GM21447 (cell line): ENCODE data around the gene EPOP.

Experiments used
- ATAC-seq: cut with Tn5 transposase; IDR thresholded peaks from one replicate; pipeline ENCODE4 v1.9.1; 2021; ENCODE audit not compliant: unreplicated experiment

Gene EPOP

DNA sequence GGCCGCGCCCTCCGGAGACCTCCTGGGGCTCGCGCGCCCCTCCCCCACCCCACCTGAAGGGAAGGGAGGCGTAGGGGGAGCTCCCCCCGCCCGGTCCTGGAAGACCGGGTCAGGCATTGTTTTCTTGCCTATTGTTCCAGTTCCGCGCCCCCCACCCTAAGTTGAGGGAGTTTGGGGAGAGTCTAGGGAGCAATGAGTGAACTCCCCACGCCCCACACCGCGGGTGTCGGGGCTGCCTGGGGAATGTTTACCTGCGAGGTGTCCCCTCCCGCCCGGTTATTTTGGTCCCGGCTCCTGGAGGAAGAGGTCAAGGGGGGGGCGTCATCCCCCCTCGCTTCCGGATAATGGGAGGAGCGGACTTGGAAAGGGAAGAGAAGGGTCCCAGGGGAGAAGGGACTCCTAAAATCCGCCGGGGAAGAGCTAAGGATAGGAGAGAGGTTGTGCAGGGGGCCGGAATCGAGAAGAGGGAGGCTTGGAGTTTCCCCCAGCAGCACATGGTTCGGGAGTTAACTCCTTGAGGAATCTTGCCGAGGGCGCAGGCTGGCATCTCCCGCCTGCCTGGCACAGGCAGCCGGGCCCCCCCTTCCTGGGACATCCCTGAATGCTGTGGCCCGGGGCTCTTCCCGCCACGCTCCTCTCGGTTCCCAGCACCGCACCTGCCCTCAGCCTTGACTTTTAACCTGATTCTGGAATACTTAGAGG, 31.2 kb upstream of the EPOP start:
- ATAC-seq, result no peak

DNA sequence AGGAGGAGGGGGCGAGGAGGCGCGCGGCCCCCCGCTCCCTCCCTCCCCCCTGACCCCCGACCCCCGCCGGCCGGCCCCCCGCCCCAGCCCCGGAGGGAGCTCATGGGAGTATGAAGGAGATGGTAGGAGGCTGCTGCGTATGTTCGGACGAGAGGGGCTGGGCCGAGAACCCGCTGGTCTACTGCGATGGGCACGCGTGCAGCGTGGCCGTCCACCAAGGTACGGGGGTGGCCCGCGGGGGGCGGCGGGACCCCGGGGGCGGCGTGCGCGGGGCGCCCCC, 30.7 kb upstream of the EPOP start:
- no peak for ATAC-seq

DNA sequence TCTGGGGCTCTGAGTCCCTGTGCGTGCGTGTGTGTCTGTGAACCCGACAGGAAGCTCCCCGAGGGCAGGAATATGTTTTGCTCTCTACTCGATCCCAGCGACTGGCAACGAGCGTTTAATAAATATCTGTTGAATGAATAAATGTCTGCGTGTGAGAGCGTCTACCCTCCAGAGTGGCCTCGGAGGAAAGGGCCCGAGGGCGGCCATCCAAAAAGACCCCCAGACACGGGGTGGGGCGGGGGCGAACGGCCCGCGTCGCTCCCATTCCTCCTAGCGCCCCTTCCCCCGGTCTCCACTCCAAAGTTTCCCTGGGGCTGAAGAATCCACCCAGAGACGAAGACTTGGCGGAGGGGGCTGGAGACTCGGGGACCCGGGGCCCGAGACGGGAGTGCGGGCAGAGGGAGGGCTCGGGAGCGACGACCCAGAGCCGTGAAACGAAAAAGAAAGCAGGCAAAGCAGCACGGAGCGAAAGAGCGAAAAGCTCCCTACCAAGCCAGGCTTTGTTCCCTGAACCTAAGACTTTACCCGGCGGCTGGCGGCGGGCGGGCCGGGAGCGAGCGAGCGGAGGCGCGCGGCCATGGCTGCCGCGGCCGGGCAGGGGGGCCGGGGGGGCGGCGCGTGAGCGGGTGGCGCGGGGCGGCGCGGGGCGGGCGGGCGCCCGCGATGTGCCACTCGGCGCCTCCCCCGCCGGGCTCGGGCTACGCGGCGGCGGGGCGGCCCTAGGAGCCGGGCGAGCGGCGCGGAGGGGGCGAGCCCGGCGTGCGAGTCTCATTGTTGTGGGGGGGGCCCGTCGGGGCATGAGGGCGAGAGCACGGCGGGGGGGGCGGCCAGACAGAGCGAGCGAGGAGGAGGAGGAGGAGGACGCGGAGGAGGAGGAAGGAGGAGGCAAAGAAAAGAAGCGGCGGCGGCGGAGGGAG, 30.1 kb upstream of the EPOP start, which contains the start of gene MLLT6:
Gene MLLT6 (plus strand): TSS at position 668 of the 917 bp plus-strand sequence. CDS start 360 bp downstream, outside the sequence.
- no peak for ATAC-seq

DNA sequence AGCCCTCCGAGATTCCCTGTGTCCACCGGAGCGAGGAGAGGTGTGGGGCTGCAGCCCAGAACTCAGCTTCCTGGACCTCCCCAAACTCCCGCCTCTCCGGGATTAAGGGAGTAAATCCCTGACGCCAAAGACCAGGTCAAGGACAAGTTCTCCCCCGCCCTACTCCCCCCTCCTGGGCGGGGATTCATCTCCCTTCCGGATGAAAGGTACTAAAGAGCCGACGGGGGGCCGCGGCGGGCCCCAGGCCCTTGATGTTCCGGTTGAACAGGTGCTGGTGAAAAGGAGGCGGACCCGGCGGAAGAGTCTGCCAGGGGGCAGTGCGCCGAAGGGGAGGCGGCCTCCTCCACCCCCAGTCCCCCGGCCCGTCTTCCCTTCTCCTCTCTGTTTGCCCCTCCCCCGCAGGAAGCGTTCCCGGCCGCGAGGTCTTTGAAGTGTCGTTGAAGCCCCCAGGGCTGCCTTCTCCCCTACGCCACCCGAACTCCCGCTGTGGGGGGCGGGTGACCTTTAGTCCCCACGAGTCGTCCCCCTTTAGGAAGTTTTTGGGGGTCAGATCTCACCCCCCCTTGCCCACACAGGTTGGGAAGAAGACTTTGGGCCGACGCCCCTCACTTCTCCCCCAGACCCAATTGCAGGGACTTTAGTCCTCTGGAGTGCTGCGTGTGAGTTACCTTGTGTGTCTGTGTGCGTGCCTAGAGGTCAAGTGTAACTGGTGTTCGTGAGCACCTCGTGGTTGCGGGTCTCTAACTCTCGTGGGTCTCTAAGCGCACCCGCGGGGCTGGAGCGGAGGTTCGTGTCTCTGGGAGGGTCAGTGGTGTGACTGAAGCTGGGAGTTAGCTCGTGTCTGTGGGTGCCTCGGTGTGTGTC, 29.2 kb upstream of the EPOP start:
- ATAC-seq, result no peak

DNA sequence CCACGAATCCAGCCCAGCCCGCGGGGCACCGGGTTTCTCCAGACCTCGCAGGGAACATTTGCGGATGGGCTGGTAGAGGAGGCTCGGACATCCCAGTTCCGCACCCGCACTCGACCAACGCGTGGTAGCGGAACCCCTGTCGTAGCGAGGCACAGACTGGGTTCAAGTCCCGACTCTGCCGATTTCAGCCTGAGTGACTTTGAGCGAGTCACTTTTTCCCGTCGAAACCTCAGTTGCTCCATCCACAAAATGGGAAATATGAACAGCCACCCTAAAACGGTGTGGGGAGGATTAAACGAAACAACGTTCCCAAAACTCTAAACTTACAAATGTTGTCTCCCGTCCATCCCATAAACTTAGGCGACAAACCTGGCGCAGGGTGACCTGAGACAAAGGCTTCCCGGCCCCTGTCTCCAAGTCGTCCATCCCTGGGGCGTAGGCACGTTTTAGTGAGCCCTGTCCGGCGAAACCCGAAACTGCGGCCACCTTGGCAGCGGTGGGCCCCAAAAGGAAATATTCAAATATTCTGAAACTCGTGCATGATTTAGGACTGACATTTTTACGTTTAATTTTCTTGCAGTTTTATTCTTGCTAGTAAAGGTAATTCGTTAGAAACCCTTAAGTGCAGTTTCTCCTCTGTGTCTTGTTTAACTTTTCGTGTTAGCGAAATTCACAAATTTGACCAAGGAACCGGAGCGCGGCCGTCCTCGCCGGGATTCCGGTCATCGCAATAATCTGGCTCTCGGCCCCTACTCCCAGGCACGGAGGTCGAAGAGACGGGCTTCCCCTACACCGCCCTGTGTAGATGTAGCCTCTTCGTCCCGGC, 28.4 kb upstream of the EPOP start:
- no peak for ATAC-seq

DNA sequence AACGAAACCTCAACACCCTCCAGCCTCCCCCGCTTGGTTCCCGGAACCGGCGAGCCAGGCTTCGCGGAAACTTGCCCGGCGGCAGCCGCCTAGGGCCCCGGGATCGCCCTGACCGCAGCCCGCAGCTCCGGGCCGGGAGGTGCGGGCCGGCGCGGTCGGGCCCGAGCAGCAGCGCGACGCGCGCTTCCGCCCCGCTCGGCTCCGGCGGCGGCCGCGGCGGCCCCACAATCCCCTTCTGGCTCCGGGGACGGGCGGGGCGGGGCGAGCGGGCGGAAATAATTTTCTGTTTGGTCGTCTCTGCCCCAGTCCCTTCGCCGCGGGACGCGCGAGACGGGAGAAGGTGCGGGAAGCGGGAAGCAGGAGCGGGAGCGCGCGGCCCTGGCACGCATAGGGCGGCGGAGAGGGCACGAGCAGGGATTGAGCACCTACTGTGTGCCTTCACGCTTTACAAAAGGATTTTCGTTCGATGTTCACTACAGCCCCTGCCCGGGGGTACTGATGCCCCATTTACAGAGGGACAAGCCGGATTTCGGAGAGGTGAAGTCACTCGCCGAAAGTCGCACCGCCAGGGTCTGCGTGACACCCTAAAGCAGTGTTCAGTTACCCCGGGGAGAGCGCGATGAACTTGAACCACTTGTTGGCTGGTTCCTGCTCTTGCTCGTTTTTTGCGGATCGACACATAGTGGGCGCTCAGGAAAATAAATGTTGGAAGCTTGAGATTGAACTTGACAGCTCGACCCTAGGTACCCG, 27.6 kb upstream of the EPOP start:
- no peak for ATAC-seq

DNA sequence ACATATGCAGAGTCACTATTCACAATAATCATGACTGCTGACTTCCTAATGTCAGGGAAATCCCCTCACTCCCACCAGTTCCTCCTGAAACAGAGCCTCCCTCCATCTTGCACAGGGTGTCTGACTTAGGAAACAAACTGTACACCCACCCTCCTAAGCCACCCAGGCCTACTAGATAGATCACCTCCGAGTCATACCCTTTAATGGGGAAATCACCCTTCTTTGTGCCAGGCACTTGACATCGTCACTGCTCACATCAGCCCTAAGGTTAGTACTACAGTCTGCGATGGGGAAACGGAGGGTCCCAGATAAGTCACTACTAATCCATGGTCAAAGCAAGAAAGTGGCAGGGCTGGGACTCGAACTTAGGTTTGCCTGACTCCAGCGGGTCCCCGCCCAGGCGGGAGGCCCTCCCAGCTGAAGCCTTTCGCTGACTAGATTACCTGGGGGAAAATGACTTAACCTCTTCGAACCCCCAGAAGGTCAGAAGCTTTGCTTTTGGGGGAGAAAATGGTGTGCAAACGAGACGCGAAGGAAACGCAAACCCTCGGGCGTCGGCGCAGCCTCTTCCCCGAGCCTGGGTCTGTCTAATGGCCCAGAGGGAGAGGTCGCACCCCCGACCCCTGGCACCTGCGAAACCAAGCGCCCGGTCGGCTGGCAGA, 26.9 kb upstream of the EPOP start:
- ATAC-seq, result no peak

DNA sequence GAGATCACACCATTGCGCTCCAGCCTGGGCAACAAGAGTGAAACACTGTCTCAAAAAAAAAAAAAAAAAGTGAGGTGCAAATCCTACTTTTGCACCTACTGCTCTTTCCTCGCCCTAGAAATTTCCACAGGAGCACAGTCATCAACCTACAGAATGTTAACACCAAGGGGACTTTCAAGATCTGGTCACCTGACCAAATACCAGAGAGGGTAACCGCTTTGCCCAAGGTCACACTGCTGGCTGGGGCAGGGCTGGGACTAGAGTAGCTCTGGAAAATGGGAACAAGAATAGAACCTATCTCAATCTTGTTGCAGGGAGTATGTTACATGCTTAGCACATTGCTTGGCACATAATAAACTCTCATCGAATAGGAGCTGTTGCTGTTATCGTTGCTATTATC, 24.0 kb upstream of the EPOP start:
- ATAC-seq, result no peak

DNA sequence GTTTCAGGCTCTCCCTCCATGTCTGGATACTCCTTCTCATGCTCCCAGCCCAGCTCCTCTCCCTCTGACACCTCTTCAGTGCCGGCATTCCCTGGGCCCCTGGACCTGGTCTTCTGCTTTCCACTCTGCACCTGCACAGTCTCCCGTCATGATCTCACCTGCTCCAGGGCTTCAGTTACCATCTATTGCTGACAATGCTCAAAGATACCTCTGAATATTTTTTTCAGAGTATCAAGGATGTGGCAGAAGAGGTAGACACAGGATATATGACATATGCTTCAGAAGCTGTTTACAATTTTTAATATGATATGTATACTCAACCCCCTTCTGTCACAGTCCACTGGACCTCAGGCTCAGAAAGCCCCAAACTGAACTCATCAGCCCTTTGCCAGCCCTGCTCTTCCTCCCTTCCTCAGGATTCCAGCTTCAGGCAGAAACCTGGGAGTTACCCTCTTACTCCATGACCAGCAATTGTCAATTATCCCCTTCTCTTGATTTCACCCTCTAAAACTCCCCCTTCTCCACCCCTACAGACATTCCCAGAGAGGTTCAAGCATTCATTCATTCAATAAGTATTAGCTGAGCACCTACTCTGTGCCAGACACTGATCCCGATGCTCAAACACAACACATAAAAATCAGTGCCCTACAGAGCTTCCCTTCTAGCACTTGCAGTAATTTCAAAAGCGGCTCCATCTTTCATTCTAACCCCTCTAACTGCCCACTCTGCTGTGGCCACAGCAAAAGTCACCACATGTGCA, 22.5 kb upstream of the EPOP start:
- no peak for ATAC-seq

DNA sequence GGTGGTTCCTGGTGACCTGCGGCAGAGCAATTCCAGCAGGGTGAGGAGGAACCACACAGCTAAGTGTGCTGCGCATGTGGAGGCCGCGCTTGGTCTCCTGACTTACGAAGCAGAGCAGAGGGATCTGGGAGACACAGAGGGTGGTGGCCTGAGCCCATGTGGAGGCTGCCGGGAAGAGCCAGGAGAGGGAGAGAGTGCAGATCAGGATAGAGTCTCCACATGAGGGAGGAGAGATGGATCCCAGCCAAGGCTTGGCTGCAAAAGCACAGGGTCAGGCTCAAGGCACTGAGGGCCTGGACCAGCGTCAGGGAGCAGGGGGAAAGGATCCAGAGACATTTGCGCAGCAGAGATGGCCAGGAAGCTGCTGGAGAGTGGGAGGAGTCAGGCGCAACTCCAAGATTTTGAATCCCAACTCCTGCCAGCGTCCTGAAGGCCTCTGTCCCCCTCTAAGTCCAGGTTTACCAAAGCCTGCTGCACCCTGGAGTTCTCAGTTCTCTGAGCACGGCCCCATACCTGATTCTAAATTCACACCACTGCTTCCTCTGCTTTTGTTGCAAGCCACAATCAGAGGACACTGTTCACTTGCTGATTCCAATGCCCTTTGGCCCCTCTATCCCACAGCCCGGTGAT, 19.1 kb upstream of the EPOP start:
- ATAC-seq, result no peak

DNA sequence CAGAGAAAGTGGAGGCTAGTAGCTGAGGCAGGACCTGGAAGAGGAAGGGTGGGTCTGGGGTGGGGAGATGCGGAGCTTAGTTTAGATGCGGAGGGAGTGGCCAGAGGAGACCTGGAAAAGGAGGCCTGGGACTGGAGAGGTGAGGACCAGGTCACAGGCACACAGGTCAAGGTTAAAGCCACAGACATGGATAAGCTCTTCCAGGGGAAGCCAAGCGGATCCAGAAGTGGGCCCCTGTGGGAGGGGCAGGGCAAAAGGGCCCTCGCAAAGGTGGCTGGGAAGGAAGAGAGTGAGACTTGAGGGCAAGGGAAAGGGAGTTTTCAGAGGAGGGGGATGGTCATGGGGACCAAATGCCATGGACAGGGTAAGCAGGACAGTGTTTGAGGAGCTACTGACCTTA, 16.4 kb upstream of the EPOP start:
- no peak for ATAC-seq

DNA sequence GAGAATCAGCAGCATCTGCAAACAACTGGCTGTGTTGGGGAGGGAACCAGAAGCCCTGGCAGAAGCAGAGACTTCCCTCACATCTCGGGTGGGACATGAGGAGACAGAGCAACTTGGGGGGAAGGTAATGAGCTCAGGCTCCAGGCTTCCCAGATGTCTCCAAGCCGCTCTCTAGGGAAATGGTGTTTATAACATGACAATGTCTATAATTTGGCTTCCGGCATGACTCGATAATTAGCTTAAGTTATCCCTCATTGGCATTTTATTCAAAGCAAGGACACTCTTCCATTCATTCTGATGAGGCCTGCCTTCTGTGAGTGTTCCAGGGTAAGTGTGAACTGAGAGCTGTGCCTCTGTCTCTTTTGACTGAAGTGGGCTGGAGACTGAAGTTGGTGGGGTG, 15.6 kb upstream of the EPOP start:
- ATAC-seq, result no peak

DNA sequence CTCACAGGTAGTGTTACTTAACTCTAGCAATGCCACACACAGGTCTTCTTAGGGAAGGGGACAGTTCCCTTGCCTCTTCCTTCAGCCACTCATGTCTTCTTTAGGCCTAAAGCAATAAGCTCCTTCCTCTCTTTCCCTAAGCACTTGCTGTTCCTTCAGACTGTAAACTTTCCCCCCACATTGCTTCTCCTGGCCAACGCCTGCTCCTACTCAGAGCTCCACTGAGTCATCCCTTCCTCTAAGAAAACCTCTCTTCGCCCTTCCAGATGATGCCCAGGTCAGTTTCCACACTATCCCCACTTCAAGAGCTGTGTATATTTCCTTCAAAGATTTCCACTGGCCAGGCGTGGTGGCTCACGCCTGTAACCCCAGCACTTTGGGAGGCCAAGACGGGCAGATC, 12.5 kb upstream of the EPOP start:
- no peak for ATAC-seq

DNA sequence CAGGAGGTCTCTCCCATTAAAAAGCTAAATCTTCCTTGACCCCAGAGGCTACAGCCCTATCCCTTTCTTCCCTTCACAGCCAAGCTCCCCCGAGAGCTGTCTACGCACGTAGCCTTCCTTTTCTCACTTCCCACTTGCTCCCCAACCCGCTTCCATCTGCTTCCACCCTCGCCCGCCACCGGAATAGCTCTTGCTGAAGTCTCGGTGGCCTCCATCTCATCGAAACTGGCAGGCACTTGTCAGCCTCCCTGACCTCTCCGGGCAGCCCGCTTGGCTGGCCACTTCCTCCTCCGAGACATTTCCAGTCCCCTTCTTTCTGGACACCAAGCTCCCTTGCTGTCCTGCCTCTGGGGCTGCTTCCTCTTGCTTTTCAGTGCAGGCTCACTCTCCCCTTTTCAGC, 10.7 kb upstream of the EPOP start:
- no peak for ATAC-seq

DNA sequence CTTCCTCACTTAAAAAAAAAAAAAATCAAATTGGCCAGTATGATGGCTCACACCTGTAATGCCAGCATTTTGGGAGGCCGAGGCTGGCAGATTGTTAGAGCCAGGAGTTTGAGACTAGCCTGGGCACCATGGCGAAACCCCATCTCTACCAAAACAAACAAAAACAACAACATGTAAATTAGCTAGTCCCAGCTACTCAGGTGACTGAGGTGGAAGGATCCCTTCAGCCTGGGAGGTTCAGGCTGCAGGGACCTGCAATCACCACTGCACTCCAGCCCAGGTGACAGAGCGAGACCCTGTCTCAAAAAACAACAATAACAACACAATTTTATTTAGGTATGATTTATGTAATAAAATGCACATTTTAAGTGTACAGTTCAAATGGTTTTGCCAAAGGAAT, 6.3 kb upstream of the EPOP start:
- ATAC-seq, result no peak

DNA sequence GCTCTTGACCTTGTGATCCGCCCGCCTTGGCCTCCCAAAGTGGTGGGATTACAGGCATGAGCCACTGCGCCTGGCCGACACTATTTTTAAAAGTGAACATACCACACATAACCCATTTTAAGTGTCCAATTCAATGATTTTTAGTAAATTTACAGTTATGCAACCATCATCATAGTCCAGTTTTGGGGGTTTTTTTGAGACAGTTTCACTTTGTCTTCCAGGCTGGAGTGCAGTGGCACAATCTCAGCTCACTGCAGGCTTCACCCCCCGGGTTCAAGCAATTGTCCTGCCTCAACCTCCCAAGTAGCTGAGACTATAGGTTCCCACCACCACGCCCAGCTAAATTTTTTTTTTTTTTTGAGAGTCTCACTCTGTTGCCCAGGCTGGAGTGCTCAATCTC, 3.1 kb upstream of the EPOP start:
- no peak for ATAC-seq

DNA sequence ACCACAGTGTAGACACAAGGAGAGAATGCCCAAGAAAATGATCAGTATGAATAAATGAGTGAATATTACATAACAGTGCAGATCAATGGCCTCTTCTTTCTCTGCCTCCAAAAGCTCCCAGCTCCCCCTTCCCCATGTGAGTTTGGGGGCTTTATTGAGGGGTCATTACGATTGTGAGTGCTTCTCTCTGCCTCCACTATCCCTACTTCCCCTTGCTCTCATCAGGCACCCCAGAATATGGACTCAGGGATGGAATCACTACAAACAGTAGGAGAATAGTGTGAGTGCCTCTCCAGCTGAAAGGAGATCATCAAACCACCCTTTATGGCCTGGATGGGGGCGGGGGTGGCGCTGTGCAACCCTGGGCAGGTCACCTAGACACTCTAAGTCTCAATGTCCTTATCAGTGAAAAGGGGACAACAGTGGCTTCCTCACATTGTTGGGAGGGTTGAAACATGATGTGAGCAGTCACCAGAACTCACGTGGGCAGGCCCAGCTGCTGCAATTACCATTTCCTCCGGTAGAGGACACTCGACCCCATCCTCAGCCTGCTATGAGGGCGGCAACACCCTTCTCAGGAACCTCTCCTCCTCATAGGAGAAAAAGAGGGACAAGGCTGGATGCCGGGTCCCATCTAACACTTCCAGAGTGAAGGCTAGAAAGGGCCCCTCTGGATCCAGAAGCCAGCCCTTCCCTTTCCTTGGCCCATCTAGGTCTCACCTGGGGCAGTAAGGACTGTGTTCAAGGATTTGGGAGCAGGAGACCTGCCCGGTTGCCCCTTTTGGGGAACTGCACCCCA, 2.1 kb upstream of the EPOP start:
- ATAC-seq, result no peak
